ENCODE data around the gene DTD1.

Gene DTD1

DNA sequence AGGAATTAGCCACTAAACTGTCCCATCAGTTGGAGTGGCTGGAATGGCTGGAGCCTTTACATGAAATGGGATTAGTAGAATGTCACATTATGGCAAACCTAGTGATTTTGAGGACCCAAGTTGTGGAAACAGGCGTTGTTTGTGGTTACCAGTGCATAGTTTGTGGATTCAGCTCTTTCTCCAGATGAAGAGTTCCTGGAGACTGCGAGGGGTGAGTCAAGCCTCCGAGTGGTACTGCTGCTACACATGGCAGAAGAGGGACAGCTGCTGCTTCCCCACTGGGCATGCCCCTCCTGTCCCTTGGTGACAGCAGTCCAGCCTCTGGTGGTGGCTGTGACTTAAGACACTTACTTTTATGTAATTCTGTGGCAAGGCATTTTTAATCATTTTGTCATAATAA lies 131.6 kb downstream of the DTD1 start:
- no peak overlapping the region for H3K4me3 ChIP-seq (ENCODE audit: low read depth in 1 of 2, low read length in 2 of 2)
- H3K4me1 ChIP-seq (ENCODE audit: insufficient read depth, low read length) = no peaks in the 10 kb centered on the region
- H2AFZ ChIP-seq (ENCODE audit: low read depth, low read length) = no peak overlapping the region
- H3K9me3 ChIP-seq (ENCODE audit: insufficient read depth, low read length, severe bottlenecking) = no peaks in the 10 kb centered on the region
- no peak for DNase-seq
- no peaks in the 10 kb centered on the region for H3K36me3 ChIP-seq (ENCODE audit: insufficient read depth, low read length)
- peaks cover 15% of the 10 kb centered on the region for H3K27me3 ChIP-seq (ENCODE audit: insufficient read depth, low read length, poor library complexity)
- H3K27ac ChIP-seq (ENCODE audit: low read length) = no peak overlapping the region
- no peak overlapping the region for H3K9ac ChIP-seq (ENCODE audit: low read depth, low read length)
- no peak for ATAC-seq (ENCODE audit: insufficient read depth, low read depth)
- no peaks in the 10 kb centered on the region for H3K79me2 ChIP-seq (ENCODE audit: insufficient read depth, low read length)
- no peak for TF ChIP-seq EZH2 (IDR thresholded peaks at IDR 0.05; ENCODE audit: borderline replicate concordance, low read depth, low read length, severe bottlenecking)
- TF ChIP-seq, protein P1, sequence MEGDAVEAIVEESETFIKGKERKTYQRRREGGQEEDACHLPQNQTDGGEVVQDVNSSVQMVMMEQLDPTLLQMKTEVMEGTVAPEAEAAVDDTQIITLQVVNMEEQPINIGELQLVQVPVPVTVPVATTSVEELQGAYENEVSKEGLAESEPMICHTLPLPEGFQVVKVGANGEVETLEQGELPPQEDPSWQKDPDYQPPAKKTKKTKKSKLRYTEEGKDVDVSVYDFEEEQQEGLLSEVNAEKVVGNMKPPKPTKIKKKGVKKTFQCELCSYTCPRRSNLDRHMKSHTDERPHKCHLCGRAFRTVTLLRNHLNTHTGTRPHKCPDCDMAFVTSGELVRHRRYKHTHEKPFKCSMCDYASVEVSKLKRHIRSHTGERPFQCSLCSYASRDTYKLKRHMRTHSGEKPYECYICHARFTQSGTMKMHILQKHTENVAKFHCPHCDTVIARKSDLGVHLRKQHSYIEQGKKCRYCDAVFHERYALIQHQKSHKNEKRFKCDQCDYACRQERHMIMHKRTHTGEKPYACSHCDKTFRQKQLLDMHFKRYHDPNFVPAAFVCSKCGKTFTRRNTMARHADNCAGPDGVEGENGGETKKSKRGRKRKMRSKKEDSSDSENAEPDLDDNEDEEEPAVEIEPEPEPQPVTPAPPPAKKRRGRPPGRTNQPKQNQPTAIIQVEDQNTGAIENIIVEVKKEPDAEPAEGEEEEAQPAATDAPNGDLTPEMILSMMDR (IDR thresholded peaks at IDR 0.05; ENCODE audit: borderline replicate concordance, extremely low read depth, low read length, poor library complexity, severe bottlenecking) = no peak
- H4K20me1 ChIP-seq (ENCODE audit: insufficient read depth, low read length) = no peaks in the 10 kb centered on the region
- H3K4me2 ChIP-seq (ENCODE audit: insufficient read depth, low read length) = no peak overlapping the region

DNA sequence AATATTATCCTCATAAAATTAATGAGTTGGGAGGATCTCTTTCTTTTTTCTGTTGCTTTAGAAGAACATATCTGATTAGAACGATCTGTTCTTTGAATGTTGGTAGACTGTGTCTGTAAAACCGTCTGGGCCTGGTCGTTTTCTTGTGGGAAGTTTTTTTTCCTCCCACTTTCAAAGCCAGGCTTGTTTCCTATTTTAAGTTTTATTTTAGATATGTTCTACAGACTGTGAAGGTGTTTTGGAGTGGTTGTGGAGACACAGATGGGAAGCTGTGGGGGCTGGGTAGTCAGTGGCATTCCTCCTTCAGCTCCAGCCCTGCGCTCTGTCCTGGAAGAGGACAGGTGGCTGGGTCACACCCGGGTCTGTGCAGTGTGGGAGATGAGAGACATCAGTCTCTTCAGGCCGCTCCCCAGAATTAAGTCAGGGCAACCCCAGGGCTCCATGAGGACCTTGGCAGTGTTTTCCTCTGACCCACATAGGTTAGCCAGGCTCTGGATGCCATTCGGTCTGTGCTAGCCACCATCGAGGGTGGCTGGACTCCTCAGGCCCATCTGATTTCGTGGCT lies 133.8 kb downstream of the DTD1 start:
- ATAC-seq (ENCODE audit: insufficient read depth, low read depth) (no peak), DNase-seq (no peak)
- Histone ChIP-seq H3K4me1 (ENCODE audit: insufficient read depth, low read length) (no peaks in the 10 kb centered on the region), H3K36me3 (ENCODE audit: insufficient read depth, low read length) (no peaks in the 10 kb centered on the region), H3K9me3 (ENCODE audit: insufficient read depth, low read length, severe bottlenecking) (no peaks in the 10 kb centered on the region), H2AFZ (ENCODE audit: low read depth, low read length) (no peak overlapping the region), H3K4me2 (ENCODE audit: insufficient read depth, low read length) (no peak overlapping the region), H4K20me1 (ENCODE audit: insufficient read depth, low read length) (no peaks in the 10 kb centered on the region), H3K4me3 (ENCODE audit: low read depth in 1 of 2, low read length in 2 of 2) (no peak overlapping the region), H3K27me3 (ENCODE audit: insufficient read depth, low read length, poor library complexity) (peaks cover 15% of the 10 kb centered on the region), H3K27ac (ENCODE audit: low read length) (no peak overlapping the region), H3K9ac (ENCODE audit: low read depth, low read length) (no peak overlapping the region), H3K79me2 (ENCODE audit: insufficient read depth, low read length) (no peaks in the 10 kb centered on the region)
- TF ChIP-seq EZH2 (IDR thresholded peaks at IDR 0.05; ENCODE audit: borderline replicate concordance, low read depth, low read length, severe bottlenecking) = no peak
- TF ChIP-seq, protein P1 (IDR thresholded peaks at IDR 0.05; ENCODE audit: borderline replicate concordance, extremely low read depth, low read length, poor library complexity, severe bottlenecking) = no peak

DNA sequence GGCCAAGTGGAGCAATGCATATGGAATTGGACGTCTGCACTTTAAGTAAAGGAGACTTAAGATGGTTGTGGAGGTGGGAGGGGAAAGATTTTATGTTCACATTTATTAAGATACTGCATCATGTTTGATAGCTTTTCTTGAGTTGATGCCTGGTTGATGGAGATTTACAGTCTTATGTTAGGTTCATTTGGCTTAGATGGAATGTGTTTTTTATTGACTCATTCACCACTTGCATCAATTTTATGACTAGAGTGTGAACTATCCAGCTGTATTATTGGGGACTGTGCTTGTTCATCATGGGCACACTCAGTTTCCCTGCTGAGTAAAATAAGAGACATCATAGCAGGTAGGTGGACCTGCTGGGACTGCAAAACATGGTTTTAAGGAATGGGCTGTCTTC lies 134.5 kb downstream of the DTD1 start:
- H3K36me3 ChIP-seq (ENCODE audit: insufficient read depth, low read length) = no peaks in the 10 kb centered on the region
- H3K79me2 ChIP-seq (ENCODE audit: insufficient read depth, low read length) = no peaks in the 10 kb centered on the region
- H3K9me3 ChIP-seq (ENCODE audit: insufficient read depth, low read length, severe bottlenecking) = no peaks in the 10 kb centered on the region
- H3K4me3 ChIP-seq (ENCODE audit: low read depth in 1 of 2, low read length in 2 of 2) = no peak overlapping the region
- no peaks in the 10 kb centered on the region for H3K4me1 ChIP-seq (ENCODE audit: insufficient read depth, low read length)
- DNase-seq (no peak), ATAC-seq (ENCODE audit: insufficient read depth, low read depth) (no peak)
- no peak overlapping the region for H3K4me2 ChIP-seq (ENCODE audit: insufficient read depth, low read length)
- H2AFZ ChIP-seq (ENCODE audit: low read depth, low read length) = no peak overlapping the region
- H3K27me3 ChIP-seq (ENCODE audit: insufficient read depth, low read length, poor library complexity) = peaks cover 15% of the 10 kb centered on the region
- H3K27ac ChIP-seq (ENCODE audit: low read length) = no peak overlapping the region
- no peak overlapping the region for H3K9ac ChIP-seq (ENCODE audit: low read depth, low read length)
- TF ChIP-seq, protein P1 (IDR thresholded peaks at IDR 0.05; ENCODE audit: borderline replicate concordance, extremely low read depth, low read length, poor library complexity, severe bottlenecking) = no peak
- TF ChIP-seq EZH2 (IDR thresholded peaks at IDR 0.05; ENCODE audit: borderline replicate concordance, low read depth, low read length, severe bottlenecking) = no peak
- H4K20me1 ChIP-seq (ENCODE audit: insufficient read depth, low read length) = no peaks in the 10 kb centered on the region

DNA sequence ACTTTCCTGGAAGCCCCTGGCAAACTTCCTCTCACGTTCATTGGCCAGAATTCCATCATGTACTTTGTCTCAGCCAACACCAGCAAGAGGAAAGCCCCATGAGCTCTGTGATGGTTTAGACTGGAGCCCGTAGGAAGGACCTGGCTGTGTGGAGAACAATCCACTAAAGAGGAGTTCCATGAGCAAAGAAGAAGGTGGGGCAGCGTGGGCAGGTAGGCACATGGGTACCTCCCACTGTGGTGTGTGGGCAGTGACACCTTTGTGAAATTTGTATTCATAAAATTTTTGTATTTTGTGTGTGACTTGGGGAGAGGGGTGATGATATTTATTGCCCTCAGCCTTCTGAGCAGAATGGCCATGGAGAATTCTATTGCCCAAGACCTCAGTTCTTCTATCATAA lies 136.2 kb downstream of the DTD1 start:
- Histone ChIP-seq H3K4me1 (ENCODE audit: insufficient read depth, low read length) (no peaks in the 10 kb centered on the region), H3K9me3 (ENCODE audit: insufficient read depth, low read length, severe bottlenecking) (no peaks in the 10 kb centered on the region), H3K27me3 (ENCODE audit: insufficient read depth, low read length, poor library complexity) (peaks cover 15% of the 10 kb centered on the region), H3K9ac (ENCODE audit: low read depth, low read length) (no peak overlapping the region), H3K4me2 (ENCODE audit: insufficient read depth, low read length) (no peak overlapping the region), H3K27ac (ENCODE audit: low read length) (no peak overlapping the region), H4K20me1 (ENCODE audit: insufficient read depth, low read length) (no peaks in the 10 kb centered on the region), H3K79me2 (ENCODE audit: insufficient read depth, low read length) (no peaks in the 10 kb centered on the region), H2AFZ (ENCODE audit: low read depth, low read length) (no peak overlapping the region), H3K36me3 (ENCODE audit: insufficient read depth, low read length) (no peaks in the 10 kb centered on the region), H3K4me3 (ENCODE audit: low read depth in 1 of 2, low read length in 2 of 2) (no peak overlapping the region)
- no peak for ATAC-seq (ENCODE audit: insufficient read depth, low read depth)
- TF ChIP-seq, protein P1 (IDR thresholded peaks at IDR 0.05; ENCODE audit: borderline replicate concordance, extremely low read depth, low read length, poor library complexity, severe bottlenecking) = no peak
- no peak for TF ChIP-seq EZH2 (IDR thresholded peaks at IDR 0.05; ENCODE audit: borderline replicate concordance, low read depth, low read length, severe bottlenecking)
- DNase-seq = no peak
